Measurements from ENCODE around the gene PRAC1.

GRCh38 chr17:48730240-48730550 lies 7.9 kb upstream of the PRAC1 start:
- TF ChIP-seq TAF1 (IDR thresholded peaks at IDR 0.05; ENCODE audit: low read depth, low read length) (no peak), POLR2AphosphoS5 (IDR thresholded peaks at IDR 0.05; ENCODE audit: low read depth, low read length) (no peak), POLR2A (IDR thresholded peaks at IDR 0.05; ENCODE audit: low read depth, low read length) (no peak)

Data from GM12891 (cell line).